ENCODE measurements around the gene ARHGAP22.

DNA sequence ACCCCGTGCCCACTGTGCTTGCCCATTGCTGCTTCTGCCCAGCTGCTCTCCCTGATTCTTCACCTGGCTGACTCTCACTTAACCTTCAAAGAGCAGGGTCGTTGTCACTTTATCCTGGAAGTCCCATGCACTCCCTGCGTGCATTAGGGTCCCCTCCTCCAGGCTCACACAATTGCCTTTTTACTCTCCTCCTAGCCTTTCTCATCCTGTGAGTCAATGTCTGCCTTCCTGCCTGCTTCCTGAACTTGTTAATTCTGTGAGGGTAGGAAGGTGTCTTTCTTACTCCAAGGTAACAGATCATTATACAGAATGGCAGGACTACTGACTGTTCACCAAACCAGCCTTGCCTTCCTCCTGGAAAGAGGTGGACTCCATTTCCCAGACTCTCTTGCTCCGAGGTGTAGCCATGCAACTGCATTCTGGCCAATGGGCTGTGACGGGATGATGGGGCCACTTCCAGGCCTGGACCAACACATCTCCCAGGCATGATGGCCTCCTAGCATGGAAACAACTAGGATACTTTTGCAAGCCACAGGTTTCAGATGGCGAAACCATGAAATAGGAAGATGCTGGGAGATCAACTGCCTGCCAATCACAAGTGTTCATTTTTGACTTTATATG is 54.7 kb downstream of the ARHGAP22 start:
- TF ChIP-seq, protein P1, sequence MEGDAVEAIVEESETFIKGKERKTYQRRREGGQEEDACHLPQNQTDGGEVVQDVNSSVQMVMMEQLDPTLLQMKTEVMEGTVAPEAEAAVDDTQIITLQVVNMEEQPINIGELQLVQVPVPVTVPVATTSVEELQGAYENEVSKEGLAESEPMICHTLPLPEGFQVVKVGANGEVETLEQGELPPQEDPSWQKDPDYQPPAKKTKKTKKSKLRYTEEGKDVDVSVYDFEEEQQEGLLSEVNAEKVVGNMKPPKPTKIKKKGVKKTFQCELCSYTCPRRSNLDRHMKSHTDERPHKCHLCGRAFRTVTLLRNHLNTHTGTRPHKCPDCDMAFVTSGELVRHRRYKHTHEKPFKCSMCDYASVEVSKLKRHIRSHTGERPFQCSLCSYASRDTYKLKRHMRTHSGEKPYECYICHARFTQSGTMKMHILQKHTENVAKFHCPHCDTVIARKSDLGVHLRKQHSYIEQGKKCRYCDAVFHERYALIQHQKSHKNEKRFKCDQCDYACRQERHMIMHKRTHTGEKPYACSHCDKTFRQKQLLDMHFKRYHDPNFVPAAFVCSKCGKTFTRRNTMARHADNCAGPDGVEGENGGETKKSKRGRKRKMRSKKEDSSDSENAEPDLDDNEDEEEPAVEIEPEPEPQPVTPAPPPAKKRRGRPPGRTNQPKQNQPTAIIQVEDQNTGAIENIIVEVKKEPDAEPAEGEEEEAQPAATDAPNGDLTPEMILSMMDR (IDR thresholded peaks at IDR 0.05): no peak
- no peak for TF ChIP-seq POLR2AphosphoS5 (IDR thresholded peaks at IDR 0.05)
- TF ChIP-seq POLR2A (IDR thresholded peaks at IDR 0.05): no peak
